Tongue (tissue), 2 donors: Measurements from ENCODE around the gene ADAMTSL1. TPM values are rescaled to one million over a fixed set of nuclear protein-coding genes. Genes with fewer than 3 reads are reported as not detected.

Experiments used
- DNase-seq: peaks from one replicate; pipeline ENCODE4 v3.0.0-alpha.2; 2015
- total RNA-seq: library from RNA; depleted of rRNA; stranded (reverse); fragments of >200 nt; gene quantifications from one replicate; pipeline ENCODE4 v1.2.3, GENCODE V29; 2014

The ADAMTSL1 gene
- total RNA-seq, 1 donor from 2014 or later, result 22.4 TPM

- DNase-seq, result no peak
These were observed 346.7 kb downstream of the ADAMTSL1 start for GRCh38 chr9:18820566-18821095.

DNA sequence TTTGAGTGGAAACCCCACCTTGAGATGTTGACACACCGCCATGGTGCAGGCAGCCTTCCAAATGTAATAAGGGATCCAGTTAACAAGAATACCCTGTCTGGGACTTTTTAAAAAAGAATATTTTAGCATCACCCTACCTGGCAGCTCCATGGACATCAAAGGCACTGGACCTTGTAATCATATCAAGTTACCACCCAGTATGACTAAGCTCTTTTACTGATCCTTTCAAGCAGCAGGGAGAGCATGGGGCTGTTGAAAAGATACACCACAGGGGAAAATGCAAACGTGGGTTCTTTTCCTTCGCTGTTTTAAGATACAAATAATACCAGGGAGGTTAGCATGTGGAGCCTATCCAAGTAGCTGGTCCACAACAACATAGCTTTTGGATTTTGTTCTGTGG is 347.8 kb downstream of the ADAMTSL1 start:
- no peak for DNase-seq

DNA sequence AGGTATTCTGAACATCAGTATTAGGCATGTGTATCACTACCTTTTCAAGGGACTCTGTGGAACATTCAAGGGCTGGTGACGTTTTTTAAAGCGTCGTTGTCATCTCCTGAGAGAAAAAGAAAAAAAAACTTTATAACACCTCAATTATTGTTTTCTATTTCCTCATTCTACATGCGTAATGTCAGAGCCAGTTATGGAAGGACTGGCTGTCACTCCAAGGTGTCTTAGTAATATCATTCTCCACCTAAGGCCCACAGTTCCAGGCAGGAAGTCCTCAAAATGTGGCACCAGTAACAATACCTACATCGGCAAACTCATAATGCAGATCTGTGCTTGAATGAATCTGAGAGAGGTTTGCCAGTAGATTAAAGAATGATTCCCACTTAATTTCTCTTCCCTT is 348.9 kb downstream of the ADAMTSL1 start:
- no peak for DNase-seq

GRCh38 chr9:18824095-18824666 is 350.2 kb downstream of the ADAMTSL1 start:
- DNase-seq, result no peak

DNA sequence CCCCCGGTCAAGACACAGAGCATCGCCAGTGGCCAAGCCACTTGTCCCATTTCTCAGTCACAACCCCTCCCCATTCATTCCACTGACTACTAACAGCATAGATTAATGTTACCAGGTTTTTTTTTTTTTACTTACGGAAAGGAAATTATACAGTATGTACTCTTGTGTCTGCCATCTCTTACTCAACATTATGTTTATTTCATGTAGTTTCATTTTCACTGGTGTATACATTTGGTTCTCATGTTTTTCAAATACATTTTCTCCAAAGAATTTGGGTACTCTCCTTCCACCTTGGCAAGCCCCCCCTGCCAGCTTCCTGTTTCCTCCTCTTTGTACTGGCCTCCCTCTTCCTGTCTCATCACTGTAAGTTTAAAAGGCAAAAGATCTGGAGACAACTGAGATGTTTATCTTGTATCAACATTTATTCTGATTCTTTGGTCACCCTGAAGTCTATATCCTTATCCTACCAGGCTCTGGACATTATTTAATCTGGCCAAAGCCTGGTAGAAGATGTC is 351.8 kb downstream of the ADAMTSL1 start:
- no peak for DNase-seq

GRCh38 chr9:18826248-18826647 is 352.3 kb downstream of the ADAMTSL1 start:
- DNase-seq, result no peak

GRCh38 chr9:18829066-18829465 is 355.1 kb downstream of the ADAMTSL1 start:
- no peak for DNase-seq

- peak; percentile 44 for DNase-seq
These were observed 355.9 kb downstream of the ADAMTSL1 start for GRCh38 chr9:18829873-18830272.

DNA sequence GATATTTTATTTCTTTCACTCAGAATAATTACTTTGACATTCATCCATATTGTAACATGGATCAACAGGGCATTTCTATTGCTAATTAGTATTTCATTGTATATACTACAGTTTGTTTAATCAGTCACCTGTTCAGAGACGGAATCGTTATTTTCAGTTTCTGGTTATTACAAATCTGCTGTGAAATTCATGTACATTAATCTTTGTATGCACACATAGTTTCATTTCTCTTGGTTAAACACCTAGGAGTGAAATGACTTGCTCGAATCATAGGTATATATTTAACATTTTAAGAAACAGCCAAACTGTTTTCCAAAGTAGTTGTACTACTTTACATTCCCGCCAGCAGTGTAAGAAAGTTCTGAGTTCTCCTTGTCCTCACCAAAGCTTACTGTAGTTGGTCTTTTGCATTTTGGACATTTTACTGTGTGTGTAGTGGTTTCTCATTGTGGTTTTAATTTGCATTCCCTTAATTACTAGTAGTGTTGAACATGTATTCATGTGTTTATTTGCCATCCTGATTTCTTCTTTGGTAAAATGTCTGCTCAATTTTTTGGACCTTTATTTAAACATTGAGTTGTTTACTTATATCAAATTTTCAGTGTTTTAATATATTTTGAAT is 360.9 kb downstream of the ADAMTSL1 start:
- DNase-seq, result no peak

- DNase-seq, result no peak
These were observed 363.4 kb downstream of the ADAMTSL1 start for GRCh38 chr9:18837402-18837801.

DNA sequence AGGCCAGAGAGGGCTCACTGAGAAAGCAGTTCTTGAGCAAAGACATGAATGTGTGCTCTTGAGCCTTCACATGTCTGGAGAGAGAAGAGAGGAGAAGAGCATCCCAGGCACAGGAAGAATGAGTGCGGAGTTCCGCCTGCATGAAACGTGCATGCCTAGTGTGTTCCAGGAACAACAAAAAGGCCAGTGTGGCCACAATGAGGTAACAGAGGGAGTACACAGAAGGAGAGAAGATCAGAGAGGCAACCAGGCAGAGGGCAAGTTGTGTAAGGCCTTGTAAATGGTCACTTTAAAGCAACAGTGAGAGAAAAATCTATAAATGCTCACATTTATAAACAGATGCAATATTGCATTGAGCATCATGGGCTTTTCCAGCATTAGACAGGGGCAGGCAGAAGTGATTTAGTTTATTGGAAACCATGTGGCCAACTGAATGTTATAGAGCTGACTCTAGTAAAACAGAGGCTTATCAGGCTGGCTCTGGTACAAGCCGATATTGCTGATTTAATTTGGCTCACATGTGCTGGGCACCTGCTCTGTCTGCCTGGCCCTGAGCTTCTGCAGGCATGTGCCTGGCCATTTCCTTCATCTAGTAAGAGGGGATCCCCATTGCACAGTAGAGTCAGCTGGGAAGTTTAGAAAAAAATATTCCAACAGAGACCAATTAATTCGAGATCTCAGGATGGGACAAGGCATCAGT is 373.8 kb downstream of the ADAMTSL1 start:
- no peak for DNase-seq

- no peak for DNase-seq
These were observed 374.7 kb downstream of the ADAMTSL1 start for GRCh38 chr9:18848657-18849056.

DNA sequence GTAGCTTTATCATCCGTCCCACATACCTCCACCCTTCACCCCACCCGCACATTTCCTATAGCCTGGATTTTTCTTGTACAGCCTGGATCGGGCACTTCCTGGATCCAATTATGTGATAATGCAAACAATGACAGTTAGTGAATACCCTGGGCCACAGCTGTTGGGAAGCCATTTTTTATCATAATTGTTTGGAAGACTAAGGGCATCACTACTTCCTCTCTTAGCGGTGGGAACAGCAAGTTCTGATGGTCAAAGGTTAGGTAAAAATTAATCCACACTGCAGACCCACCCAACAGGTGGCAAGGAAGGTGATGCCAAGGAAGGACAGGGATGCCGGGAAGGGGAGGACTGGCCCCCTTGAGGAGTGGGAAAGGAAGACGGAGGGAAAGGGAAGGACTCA is 375.3 kb downstream of the ADAMTSL1 start:
- DNase-seq, result no peak

- DNase-seq, result no peak
These were observed 376.1 kb downstream of the ADAMTSL1 start for GRCh38 chr9:18849890-18850677.

- no peak for DNase-seq
These were observed 377.3 kb downstream of the ADAMTSL1 start for GRCh38 chr9:18851069-18851795.

DNA sequence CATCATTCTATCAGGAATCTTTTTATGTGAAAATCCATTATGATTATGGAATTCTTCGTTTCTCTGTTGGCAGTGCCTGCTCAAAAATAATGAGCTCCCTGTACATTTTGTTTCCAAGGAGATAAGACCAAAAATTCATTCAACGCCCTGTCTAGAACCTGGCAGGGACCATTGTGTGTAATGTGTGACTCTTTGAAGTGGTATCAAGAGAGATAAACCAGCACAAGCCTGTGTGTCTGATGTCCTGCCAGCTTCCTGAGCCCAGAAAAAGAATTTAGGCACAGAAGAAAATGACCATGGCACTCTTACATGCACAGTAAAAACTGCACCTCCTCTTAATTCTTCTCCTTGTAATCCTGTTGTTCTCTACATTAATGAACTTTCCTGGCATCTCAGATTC is 381.7 kb downstream of the ADAMTSL1 start:
- no peak for DNase-seq

DNA sequence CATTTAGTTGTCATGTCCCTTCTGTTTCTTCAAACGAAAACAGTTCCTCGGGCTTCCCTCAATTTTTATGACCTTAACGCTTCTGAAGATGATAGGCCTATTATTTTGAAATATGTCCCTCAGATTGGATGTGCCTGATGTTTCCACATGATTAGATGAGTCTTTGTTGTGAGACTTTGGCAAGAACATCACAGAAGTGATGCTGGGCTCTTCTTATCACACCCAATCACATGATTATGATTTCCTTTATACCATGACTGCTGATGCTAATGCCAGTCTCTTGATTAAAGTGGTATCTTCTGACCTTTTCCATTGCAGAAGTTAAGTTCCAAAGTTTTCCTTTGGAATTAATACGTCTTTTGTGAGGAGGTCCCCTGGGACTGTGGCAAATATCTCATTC is 383.4 kb downstream of the ADAMTSL1 start:
- no peak for DNase-seq

- DNase-seq, result no peak
These were observed 383.8 kb downstream of the ADAMTSL1 start for GRCh38 chr9:18857769-18858168.

DNA sequence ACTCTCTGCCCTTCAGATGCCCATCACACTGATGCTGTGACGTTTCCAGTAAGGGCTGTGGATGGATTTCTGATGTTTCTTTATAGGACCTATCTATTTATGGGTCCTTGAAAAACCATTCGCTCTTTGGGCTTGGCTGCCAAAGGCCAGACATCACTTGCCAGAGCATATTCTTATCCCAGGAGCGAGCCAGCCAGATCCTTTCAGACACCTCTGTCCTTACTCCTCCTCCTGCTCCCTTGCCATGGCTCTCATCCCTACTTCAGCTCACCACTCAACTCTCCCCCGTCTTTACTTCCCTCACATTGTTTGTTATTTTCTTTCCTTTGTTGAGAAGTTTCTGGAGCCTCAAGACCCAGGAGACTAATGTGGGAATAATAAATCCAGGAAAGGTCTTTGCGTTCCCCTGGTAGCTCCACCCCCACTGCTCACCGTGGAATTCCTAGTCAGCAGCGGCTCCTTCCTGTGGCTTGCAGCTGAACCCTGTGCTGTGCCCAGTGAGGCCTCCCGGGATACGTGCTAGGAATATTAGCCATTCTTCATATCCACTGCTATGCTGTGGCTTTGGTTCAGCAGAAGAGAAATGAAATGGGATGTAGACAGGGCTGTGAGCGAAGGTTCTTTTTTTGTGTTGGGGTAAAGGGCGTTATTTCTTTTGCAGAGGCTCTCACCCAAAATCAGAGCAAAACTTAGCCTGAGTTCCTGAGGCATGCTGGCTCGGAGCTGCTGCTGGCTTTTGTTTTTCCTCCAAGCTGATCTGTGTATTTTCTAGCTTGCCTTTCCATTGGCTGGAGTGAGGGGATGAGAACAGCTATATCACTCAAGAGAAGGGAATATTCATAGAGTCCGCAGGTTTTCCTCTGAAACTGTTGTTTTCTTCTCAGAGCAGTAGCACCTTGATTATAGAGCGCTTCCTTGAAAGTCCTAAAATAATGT is 387.9 kb downstream of the ADAMTSL1 start:
- peak; percentile 59 for DNase-seq

- DNase-seq, result no peak
These were observed 389.8 kb downstream of the ADAMTSL1 start for GRCh38 chr9:18863791-18864190.

- no peak for DNase-seq
These were observed 390.6 kb downstream of the ADAMTSL1 start for GRCh38 chr9:18864516-18864915.
